CD8-positive, alpha-beta memory T cell (primary cell): ENCODE results near the gene VASH2. TPM values are rescaled to one million over a fixed set of nuclear protein-coding genes. Genes with fewer than 3 reads are reported as not detected.

ENCODE experiments used
- CTCF ChIA-PET: fragments of 350-600 bp; sonication (Branson Sonifier 250); formaldehyde crosslinking; loops from one replicate; lab custom pipeline; 2021; ENCODE audit warnings: antibody characterized with exemption; lab: Charles Lee
- POLR2A ChIA-PET: fragments of 350-600 bp; sonication (Branson Sonifier 250); formaldehyde crosslinking; loops from one replicate; lab custom pipeline; 2021; ENCODE audit warnings: antibody characterized with exemption; lab: Charles Lee
- DNase-seq, 5 donors: peaks; one replicate each; pipeline versions ENCODE4 v3.0.0 to v3.0.0-alpha.2; 2020 to 2022; ENCODE audit warnings: mixed read lengths in 1 of 5
- H3K27ac ChIP-seq: one replicate; pipeline ENCODE4 v1.7.0; 2013; ENCODE audit warnings: low read depth, mild to moderate bottlenecking, low read length, moderate library complexity
- H3K27me3 ChIP-seq: 2 replicates; pipeline ENCODE4 v1.7.0; 2013; ENCODE audit warnings: low read length, mild to moderate bottlenecking; ENCODE audit not compliant: insufficient read depth, poor library complexity, severe bottlenecking
- H3K36me3 ChIP-seq: 2 replicates; pipeline ENCODE4 v1.7.0; 2013; ENCODE audit warnings: mild to moderate bottlenecking, low read length, moderate library complexity; ENCODE audit not compliant: insufficient read depth
- H3K4me1 ChIP-seq: 2 replicates; pipeline ENCODE4 v1.7.0; 2013; ENCODE audit warnings: mild to moderate bottlenecking, low read length, moderate library complexity; ENCODE audit not compliant: insufficient read depth
- H3K4me3 ChIP-seq: 2 replicates; pipeline ENCODE4 v1.7.0; 2013; ENCODE audit warnings: mild to moderate bottlenecking, low read length
- H3K9me3 ChIP-seq: 2 replicates; pipeline ENCODE4 v1.7.0; 2013; ENCODE audit warnings: mild to moderate bottlenecking, low read length
- H3K27ac Mint-ChIP-seq, 8 donors: one replicate each; pipeline ENCODE4 v1.8.0; 2020 to 2021; ENCODE audit warnings: mixed read lengths in 8 of 8, mild to moderate bottlenecking in 6 of 8, inconsistent platforms in 3 of 8, moderate library complexity in 3 of 8
- H3K27me3 Mint-ChIP-seq, 2 donors: one replicate each; pipeline ENCODE4 v1.8.0; 2020 to 2021; ENCODE audit warnings: mixed read lengths in 2 of 2, mild to moderate bottlenecking in 1 of 2, moderate library complexity in 1 of 2
- H3K36me3 Mint-ChIP-seq, 3 donors: one replicate each; pipeline ENCODE4 v1.8.0; 2020 to 2021; ENCODE audit warnings: mixed read lengths in 3 of 3, inconsistent platforms in 1 of 3, mild to moderate bottlenecking in 1 of 3
- H3K4me1 Mint-ChIP-seq, 3 donors: one replicate each; pipeline ENCODE4 v1.8.0; 2020 to 2021; ENCODE audit warnings: mixed read lengths in 3 of 3, inconsistent platforms in 1 of 3, mild to moderate bottlenecking in 1 of 3
- H3K4me3 Mint-ChIP-seq, 7 donors: one replicate each; pipeline ENCODE4 v1.8.0; 2020 to 2021; ENCODE audit warnings: mixed read lengths in 7 of 7, mild to moderate bottlenecking in 6 of 7, moderate library complexity in 4 of 7, inconsistent platforms in 2 of 7
- H3K9me3 Mint-ChIP-seq, 5 donors: one replicate each; pipeline ENCODE4 v1.8.0; 2020 to 2022; ENCODE audit warnings: mixed read lengths in 5 of 5, mild to moderate bottlenecking in 3 of 5, moderate library complexity in 2 of 5, inconsistent platforms in 1 of 5
- polyA plus RNA-seq: library from polyadenylated mRNA; unstranded; fragments of 300-500 nt; fragmentation: Illumina TruSeq; gene quantifications from one replicate; pipeline ENCODE4 v1.2.3, GENCODE V29; 2021
- total RNA-seq, 2 experiments: library from RNA; stranded (reverse); gene quantifications; one replicate each; pipeline ENCODE4 v1.2.3, GENCODE V29; 2021

The VASH2 gene
- total and polyA plus RNA-seq, 3 experiments from 2014 or later, result 0.07 to 0.18 TPM; not detected in 1

GRCh38 chr1:212920246-212920645 lies 30.1 kb upstream of the VASH2 start:
- Mint-ChIP-seq H3K36me3 (no peaks in the 10 kb centered on the region), H3K4me3 (no peak overlapping the region), H3K27me3 (peaks cover 9 to 39% of the 10 kb centered on the region in 2 donors), H3K4me1 (peaks cover 0 to 4% (median 0%) of the 10 kb centered on the region in 3 donors), H3K9me3 (no peaks in the 10 kb centered on the region), H3K27ac (no peak overlapping the region)
- Histone ChIP-seq H3K36me3 (no peaks in the 10 kb centered on the region), H3K4me1 (no peaks in the 10 kb centered on the region), H3K27ac (no peak overlapping the region), H3K4me3 (no peak overlapping the region), H3K9me3 (no peaks in the 10 kb centered on the region), H3K27me3 (no peaks in the 10 kb centered on the region)
- ChIA-PET CTCF (no interaction called here), POLR2A (no interaction called here)
- no peak for DNase-seq

DNA sequence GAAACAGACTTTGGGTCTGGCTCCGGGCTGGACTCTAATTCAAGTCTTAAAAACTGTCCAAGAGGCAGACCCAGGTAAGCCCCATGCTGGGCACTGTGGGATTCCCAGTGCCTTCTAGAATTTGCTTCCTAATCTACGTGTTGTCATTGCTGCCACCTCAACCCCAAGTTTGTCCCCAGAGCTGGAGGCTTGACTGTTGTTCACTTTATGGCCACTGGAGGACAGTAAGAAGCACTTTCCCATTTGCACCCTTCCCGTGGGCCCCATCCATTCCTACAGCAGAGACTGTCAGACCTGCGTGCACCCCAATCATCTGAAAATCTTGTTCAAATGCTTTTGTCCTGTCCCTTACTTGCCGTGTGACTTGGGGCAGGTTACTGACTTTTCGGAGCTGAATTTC lies 29.4 kb upstream of the VASH2 start:
- no peak overlapping the region for H3K27ac Mint-ChIP-seq
- Histone ChIP-seq H3K27me3 (no peaks in the 10 kb centered on the region), H3K4me1 (no peaks in the 10 kb centered on the region), H3K4me3 (no peak overlapping the region), H3K27ac (no peak overlapping the region), H3K36me3 (no peaks in the 10 kb centered on the region), H3K9me3 (no peaks in the 10 kb centered on the region)
- CTCF ChIA-PET, result no interaction called here
- DNase-seq, result no peak
- POLR2A ChIA-PET, result no interaction called here
- no peak overlapping the region for H3K4me3 Mint-ChIP-seq
- peaks cover 0 to 4% (median 0%) of the 10 kb centered on the region in 3 donors for H3K4me1 Mint-ChIP-seq
- H3K9me3 Mint-ChIP-seq, result peaks cover 0 to 3% (median 0%) of the 10 kb centered on the region in 5 donors
- H3K36me3 Mint-ChIP-seq, result no peaks in the 10 kb centered on the region
- peaks cover 6 to 35% of the 10 kb centered on the region in 2 donors for H3K27me3 Mint-ChIP-seq

GRCh38 chr1:212922016-212922415 lies 28.3 kb upstream of the VASH2 start:
- CTCF ChIA-PET, result no interaction called here
- POLR2A ChIA-PET, result no interaction called here
- Mint-ChIP-seq H3K27me3 (peaks cover 6 to 32% of the 10 kb centered on the region in 2 donors), H3K27ac (no peak overlapping the region), H3K4me1 (no peaks in the 10 kb centered on the region), H3K36me3 (no peaks in the 10 kb centered on the region), H3K4me3 (no peak overlapping the region), H3K9me3 (peaks cover 0 to 3% (median 0%) of the 10 kb centered on the region in 5 donors)
- DNase-seq, result no peak
- Histone ChIP-seq H3K9me3 (no peaks in the 10 kb centered on the region), H3K27ac (no peak overlapping the region), H3K4me1 (no peaks in the 10 kb centered on the region), H3K27me3 (no peaks in the 10 kb centered on the region), H3K36me3 (no peaks in the 10 kb centered on the region), H3K4me3 (no peak overlapping the region)

DNA sequence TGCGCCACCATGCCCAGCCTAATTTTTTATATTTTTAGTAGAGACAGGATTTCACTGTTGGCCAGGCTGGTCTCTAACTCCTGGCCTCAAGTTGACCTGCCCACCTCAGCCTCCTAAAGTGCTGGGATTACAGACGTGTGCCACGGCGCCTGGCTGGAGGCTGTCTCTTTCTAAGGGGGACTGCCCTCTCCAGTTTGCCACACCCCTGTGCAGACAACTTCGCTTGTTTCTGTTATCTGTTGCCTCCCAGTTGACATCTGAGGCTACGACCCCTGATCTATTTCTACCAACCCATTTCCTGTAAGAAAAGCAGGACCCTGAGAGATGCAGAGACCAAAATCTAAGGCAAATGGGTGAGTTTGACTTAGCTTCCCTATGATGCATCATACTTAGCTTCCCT lies 24.0 kb upstream of the VASH2 start:
- no peak overlapping the region for H3K4me3 Mint-ChIP-seq
- Histone ChIP-seq H3K36me3 (no peaks in the 10 kb centered on the region), H3K4me3 (no peak overlapping the region), H3K4me1 (no peaks in the 10 kb centered on the region), H3K9me3 (no peaks in the 10 kb centered on the region), H3K27ac (no peak overlapping the region), H3K27me3 (no peaks in the 10 kb centered on the region)
- H3K27ac Mint-ChIP-seq, result peak overlapping the region in 1 of 8 donors; percentile 27
- H3K4me1 Mint-ChIP-seq, result no peaks in the 10 kb centered on the region
- ChIA-PET POLR2A (no interaction called here), CTCF (no interaction called here)
- H3K9me3 Mint-ChIP-seq, result peaks cover 0 to 3% (median 0%) of the 10 kb centered on the region in 5 donors
- peaks cover 6 to 17% of the 10 kb centered on the region in 2 donors for H3K27me3 Mint-ChIP-seq
- no peaks in the 10 kb centered on the region for H3K36me3 Mint-ChIP-seq
- no peak for DNase-seq

DNA sequence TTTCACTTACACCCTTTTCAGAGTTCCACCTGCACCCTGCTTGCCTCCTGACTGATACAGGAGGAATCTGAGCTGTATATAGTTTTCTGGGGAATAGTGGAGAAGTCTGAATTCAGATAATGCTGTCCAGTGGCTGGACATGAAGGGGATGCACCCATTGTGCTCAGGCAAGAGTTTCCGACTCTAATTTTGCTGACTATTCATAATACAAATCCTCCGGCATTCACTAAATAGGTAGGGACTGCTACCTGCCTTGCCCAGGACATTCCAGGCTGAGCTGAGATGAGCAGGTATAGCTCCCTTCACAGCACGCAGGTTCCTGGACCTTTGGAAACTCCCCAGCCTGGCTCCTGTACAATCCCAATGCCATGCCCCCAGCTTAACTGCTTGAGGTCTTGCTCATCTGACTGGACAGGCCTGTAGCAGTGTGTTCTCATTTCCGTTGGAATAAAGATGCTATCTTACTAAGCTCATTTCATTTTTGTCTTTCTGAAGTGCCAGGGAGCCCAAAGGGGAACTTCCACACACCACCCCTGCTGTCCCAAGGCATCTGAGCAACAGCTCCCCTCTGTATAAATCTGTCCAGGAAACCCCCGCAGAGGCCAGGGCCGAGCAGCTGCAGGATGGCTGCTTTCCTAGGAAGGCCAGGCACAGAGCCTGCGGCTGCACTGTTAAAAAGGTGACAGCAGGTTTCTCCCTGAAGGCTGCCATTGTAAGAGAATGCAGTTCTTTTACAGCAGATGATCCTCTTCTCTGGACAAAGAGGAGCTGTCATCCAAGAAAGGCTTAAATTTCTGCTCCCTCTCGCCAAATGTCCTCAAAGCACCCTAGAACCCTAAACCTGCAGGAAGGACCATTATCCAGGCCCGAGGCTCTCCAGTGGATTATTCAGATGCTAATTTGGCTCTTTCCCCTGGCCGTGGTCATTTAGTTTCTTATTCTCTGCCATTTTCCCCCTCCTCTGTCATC lies 21.7 kb upstream of the VASH2 start:
- POLR2A ChIA-PET, result no interaction called here
- Histone ChIP-seq H3K9me3 (no peaks in the 10 kb centered on the region), H3K4me3 (no peak overlapping the region), H3K4me1 (no peaks in the 10 kb centered on the region), H3K27me3 (no peaks in the 10 kb centered on the region), H3K36me3 (no peaks in the 10 kb centered on the region), H3K27ac (no peak overlapping the region)
- DNase-seq, result no peak
- Mint-ChIP-seq H3K27ac (no peak overlapping the region), H3K4me1 (no peaks in the 10 kb centered on the region), H3K27me3 (peaks cover 6 to 9% of the 10 kb centered on the region in 2 donors), H3K36me3 (no peaks in the 10 kb centered on the region), H3K9me3 (peaks cover 0 to 3% (median 0%) of the 10 kb centered on the region in 5 donors), H3K4me3 (no peak overlapping the region)
- CTCF ChIA-PET, result interaction anchor here (1.4 kb wide), 1 partner anchor 11 kb away, joined by 3 read pairs; no protein-coding TSS in a partner anchor

DNA sequence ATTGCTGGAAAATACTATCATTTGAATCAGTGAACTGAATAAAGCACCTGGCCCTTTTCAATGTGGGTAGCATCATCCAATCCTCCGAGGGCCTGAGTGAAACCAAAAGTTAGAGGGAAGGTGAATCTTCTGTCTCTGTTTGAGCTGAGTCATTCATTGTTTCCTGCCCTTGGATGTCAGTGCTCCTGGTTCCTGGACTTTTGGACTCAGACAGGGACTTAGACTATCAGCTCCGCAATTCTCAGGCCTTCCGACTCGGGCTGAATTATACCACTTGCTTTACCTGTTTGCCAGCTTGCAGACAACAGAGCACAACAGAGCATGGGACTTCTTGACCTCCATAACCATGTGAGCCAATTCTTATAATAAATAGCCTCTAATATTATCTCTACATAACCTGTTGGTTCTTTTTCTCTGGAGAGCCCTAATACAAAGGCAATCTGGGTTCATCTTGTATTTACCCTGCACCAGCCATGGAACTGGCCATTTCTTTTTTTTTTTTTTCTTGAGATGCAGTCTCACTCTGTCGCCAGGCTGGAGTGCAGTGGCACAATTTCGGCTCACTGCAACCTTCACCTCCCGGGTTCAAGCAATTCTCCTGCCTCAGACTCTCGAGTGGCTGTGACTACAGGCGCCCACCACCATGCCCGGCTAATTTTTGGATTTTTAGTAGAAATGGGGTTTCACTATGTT lies 19.2 kb upstream of the VASH2 start:
- ChIA-PET POLR2A (no interaction called here), CTCF (no interaction called here)
- H3K27me3 Mint-ChIP-seq, result peaks cover 4 to 7% of the 10 kb centered on the region in 2 donors
- H3K4me3 ChIP-seq, result no peak overlapping the region
- H3K4me3 Mint-ChIP-seq, result no peak overlapping the region
- DNase-seq, result no peak
- H3K9me3 Mint-ChIP-seq, result no peaks in the 10 kb centered on the region
- no peaks in the 10 kb centered on the region for H3K4me1 ChIP-seq
- H3K27me3 ChIP-seq, result no peaks in the 10 kb centered on the region
- H3K36me3 ChIP-seq, result no peaks in the 10 kb centered on the region
- H3K36me3 Mint-ChIP-seq, result no peaks in the 10 kb centered on the region
- no peaks in the 10 kb centered on the region for H3K4me1 Mint-ChIP-seq
- H3K27ac Mint-ChIP-seq, result no peak overlapping the region
- no peak overlapping the region for H3K27ac ChIP-seq
- H3K9me3 ChIP-seq, result no peaks in the 10 kb centered on the region

DNA sequence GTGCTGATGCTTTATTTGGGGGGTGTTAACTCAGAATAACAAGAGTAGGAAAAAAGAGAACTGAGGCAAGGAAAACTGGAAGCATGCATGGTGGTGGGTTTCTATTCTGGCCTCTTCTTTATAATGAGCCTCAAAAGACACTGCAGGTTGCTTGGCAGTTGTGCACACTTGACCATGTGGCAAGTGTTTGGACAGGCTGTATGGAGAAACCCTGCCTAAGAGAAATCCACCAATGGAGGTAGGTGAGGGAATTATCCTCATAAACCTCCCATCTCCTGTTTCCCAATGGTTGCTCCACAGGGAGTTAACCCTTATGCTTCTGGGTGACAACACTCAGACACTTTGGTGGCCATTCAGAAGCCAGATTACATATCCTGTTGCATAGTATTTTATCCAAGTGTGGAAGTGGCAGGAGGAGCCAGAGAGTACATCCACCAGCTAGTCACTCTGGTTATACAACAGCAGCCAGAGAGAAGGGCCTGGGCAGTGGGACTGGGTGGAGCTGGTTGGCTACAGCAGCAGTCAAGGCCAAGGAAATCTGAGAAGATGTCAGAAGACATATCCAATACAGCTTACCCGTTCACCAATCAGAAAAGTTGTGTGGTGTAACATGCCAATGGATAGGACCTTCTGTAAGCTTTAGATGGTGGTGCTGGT lies 16.4 kb upstream of the VASH2 start:
- Histone ChIP-seq H3K9me3 (no peaks in the 10 kb centered on the region), H3K27me3 (no peaks in the 10 kb centered on the region), H3K4me1 (no peaks in the 10 kb centered on the region), H3K36me3 (no peaks in the 10 kb centered on the region), H3K4me3 (no peak overlapping the region), H3K27ac (no peak overlapping the region)
- CTCF ChIA-PET, result no interaction called here
- Mint-ChIP-seq H3K4me3 (no peak overlapping the region), H3K9me3 (no peaks in the 10 kb centered on the region), H3K27ac (peak overlapping the region in 1 of 8 donors; percentile 24), H3K4me1 (no peaks in the 10 kb centered on the region), H3K27me3 (peaks cover 0 to 9% of the 10 kb centered on the region in 2 donors), H3K36me3 (no peaks in the 10 kb centered on the region)
- POLR2A ChIA-PET, result no interaction called here
- DNase-seq, result no peak
